Right ventricle myocardium inferior (tissue), 1 donor: ENCODE results near the gene GRAMD1A. TPM values are rescaled to one million over a fixed set of nuclear protein-coding genes. Genes with fewer than 3 reads are reported as not detected.

ENCODE experiments used
- ATAC-seq: fragments of 200-7000 bp; cut with Tn5 transposase; one replicate; pipeline ENCODE4 v1.9.1; 2020; ENCODE audit warnings: mild to moderate bottlenecking, moderate library complexity
- DNase-seq: peaks from one replicate; pipeline ENCODE4 v3.0.0; 2021; ENCODE audit errors: missing footprints
- intact Hi-C: fragments of 100-400 bp; cut with DNase I; formaldehyde crosslinking; loops from one replicate; pipeline ENCODE4 v1.11.0; 2022
- total RNA-seq: library from RNA; stranded (reverse); fragmentation: NEBNext Ultra II Directional; extraction: Animal tissue kit (Norgen Biotek cat#: 25700); gene quantifications from one replicate; pipeline ENCODE4 v1.2.1, GENCODE V29; 2021
- donor health status: DM: no; HTN: yes; CAD: no; lungs with severe emphysema.

Gene GRAMD1A
- total RNA-seq, 1 donor from 2014 or later = 25.8 TPM

DNA sequence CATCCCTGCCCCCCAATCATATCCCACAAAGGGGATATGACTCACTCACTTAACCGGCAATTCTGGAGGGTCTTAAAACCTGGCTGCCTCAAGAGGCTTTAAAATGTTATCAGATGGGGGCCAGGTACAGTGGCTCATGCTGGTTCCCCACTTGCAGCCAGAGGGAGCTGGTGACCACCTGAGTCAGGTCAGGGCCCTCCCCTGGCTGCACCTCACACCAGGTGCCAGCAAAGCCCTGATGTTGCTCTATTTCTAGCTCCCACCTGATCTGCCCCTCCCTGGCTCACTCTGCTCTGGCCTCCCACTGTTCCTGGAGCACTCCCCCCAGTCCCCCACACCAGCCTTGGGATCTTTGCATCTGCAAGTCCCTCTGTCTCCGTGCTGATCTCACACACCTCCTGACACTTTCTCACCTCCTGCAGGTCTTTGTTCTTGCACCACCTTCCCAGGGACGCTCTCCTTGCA, 55.6 kb downstream of the GRAMD1A start:
- intact Hi-C loops = no loop called here
- DNase-seq = no peak
- no peak for ATAC-seq

DNA sequence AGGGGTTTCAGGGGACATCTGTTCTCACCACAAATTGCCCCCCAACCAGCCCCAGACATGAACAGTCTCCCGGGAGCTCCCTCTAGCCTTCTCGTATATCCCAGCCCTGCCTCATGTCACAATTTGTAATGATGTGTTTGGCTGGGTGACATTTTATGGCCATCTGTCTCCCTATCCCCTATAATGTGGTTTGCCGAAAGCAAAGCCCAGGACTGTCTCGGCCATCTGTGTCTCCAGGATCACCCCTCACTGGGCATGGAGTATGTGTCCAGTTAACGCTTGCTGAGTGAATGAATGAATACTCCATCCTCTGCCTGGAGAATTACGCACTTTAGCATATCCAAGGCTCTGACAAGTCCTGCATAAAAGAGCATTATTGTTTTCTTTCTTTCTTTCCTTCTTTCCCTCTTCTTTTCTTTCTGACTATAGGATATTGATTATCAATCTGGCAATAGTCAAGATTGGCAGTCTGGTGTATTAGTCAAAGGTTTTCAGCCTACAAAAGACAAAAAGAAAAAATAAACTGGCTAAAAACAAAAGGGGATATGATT, 56.5 kb downstream of the GRAMD1A start:
- DNase-seq (no peak), ATAC-seq (no peak)
- intact Hi-C loops = no loop called here

DNA sequence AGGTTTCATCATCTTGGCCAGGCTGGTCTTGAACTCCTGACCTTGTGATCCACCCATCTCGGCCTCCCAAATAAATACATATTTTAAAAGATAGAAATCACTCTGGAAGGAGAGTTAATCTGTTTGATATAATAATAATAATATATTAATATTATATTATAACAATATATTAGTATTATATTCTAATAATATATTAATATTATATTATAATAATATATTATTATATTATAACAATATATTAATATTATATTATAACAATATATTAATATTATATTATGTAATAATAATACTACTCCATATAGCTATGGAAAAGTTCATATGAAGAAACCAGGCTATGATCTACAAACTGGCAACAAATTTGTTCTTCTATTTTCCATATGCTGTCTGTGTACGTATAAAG, 58.2 kb downstream of the GRAMD1A start:
- no peak for ATAC-seq
- intact Hi-C loops = no loop called here

DNA sequence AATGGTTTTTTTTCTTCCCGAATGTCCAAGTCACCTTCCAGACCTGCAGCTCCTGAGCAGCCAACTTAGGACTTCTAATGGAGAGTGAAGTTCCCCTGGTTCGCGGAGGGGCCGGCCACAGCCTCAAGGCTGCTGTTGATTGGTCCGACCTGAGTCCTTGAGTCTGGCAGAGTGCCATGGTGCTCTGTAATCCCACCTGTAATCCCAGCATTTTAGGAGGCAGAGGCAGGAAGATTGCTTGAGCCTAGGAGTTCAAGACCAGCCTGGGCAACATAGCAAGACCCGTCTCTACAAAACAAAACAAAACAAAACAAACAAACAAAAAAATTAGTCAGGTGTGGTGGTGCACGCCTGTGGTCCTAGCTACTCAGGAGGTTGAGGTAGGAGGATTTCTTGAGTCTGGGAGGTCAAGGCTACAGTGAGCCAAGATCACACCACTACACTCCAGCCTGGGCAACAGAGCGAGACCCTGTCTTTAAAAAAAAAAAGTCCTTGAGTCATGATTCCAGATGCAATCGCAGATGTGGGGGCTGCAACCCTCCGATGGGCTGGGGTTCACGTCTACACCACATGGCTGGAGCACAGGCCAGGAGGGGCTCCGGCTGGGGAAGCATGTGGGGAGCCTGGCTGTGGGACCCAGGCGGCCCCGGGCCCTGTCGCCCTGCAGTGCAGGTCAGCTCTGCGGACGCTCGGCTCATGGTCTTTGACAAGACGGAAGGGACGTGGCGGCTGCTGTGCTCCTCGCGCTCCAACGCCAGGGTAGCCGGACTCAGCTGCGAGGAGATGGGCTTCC, 59.1 kb downstream of the GRAMD1A start:
- DNase-seq (no peak), ATAC-seq (no peak)
- intact Hi-C loops = no loop called here

More for the DNA sequence above, 58.2 kb downstream of the GRAMD1A start:
- no peak for DNase-seq

DNA sequence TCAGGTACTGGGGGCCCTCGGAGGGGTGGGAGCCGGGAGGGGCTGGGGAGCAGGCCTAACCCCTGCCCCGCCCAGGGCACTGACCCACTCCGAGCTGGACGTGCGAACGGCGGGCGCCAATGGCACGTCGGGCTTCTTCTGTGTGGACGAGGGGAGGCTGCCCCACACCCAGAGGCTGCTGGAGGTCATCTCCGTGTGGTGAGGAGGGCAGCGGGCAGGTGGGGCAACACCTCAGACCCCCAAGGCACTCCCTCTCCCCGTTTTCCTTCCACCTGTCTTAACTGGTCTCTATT, 59.6 kb downstream of the GRAMD1A start:
- no peak for DNase-seq
- ATAC-seq = no peak
- intact Hi-C loops = no loop called here

DNA sequence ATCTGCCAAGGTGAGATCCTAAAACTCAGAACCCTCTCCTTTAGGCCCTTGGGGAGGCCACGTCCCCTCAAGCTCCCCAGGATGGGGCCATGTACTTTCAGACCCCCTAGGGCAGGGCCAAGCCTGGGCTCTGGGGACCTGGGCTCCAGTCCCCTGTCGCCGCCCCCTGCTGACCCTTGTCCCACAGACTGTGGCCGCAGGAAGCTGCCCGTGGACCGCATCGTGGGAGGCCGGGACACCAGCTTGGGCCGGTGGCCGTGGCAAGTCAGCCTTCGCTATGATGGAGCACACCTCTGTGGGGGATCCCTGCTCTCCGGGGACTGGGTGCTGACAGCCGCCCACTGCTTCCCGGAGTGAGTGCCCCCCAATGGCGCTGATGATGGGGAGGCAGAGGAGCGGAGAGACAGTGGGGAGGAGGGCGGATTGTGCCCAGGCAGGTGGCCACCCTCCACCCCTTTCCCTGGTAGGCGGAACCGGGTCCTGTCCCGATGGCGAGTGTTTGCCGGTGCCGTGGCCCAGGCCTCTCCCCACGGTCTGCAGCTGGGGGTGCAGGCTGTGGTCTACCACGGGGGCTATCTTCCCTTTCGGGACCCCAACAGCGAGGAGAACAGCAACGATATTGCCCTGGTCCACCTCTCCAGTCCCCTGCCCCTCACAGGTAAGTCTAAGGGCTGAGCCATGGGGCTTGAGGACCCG, 60.2 kb downstream of the GRAMD1A start:
- no peak for DNase-seq
- no peak for ATAC-seq
- intact Hi-C loops = no loop called here

DNA sequence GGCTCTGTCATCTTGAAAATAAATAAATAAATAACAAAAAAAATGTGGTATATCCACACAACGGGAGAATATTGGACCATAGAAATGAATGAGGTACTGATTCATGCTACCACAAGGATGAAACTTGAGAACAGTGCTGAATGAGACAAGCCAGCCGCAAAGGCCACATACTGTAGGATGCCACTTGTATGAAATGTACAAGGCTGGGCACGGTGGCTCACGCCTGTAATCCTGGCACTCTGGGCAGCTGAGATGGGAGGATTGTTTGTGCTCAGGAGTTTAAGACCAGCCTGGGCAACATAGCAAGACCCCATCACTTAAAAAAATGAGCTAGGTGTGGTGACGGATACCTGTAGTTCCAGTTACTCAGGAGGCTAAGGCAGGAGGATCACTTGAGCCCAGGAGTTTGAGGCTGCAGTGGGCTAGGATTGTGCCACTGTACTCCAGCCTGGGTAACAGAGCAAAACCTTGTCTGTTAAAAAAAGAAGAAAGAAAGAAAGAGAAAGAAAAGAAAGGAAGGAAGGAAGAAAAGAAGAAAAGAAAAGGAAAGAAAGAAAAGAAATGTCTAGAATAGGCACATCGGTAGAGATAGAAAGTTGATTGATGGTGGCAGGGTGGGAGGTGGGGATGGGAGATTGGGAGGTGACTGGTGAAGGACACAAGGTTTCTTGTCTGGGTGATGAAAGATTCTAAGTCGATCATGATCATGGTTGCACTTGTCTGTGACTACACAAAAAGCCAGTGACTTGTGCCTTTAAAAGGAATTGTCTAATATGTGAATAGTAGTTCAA, 61.7 kb downstream of the GRAMD1A start:
- DNase-seq (no peak), ATAC-seq (no peak)
- intact Hi-C loops = no loop called here

DNA sequence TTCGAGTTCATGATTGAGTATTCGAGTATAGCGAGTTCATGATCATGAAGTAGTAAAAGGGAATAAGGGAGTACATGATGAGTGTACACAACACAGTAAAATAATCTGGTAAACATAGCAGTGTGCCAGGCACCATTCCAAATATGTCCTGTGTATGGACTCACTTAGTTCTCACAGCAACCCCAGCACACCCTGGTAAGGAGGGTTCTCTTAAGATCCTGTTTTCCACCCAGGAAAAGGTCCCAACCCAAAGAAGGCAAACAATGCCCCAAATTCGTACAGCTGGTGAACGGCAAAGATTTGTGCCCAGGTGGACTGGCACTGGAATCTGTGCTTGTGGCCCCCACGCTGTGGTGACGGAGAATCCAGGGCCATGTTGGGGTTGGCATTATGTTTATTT, 62.8 kb downstream of the GRAMD1A start:
- intact Hi-C loops = no loop called here

DNA sequence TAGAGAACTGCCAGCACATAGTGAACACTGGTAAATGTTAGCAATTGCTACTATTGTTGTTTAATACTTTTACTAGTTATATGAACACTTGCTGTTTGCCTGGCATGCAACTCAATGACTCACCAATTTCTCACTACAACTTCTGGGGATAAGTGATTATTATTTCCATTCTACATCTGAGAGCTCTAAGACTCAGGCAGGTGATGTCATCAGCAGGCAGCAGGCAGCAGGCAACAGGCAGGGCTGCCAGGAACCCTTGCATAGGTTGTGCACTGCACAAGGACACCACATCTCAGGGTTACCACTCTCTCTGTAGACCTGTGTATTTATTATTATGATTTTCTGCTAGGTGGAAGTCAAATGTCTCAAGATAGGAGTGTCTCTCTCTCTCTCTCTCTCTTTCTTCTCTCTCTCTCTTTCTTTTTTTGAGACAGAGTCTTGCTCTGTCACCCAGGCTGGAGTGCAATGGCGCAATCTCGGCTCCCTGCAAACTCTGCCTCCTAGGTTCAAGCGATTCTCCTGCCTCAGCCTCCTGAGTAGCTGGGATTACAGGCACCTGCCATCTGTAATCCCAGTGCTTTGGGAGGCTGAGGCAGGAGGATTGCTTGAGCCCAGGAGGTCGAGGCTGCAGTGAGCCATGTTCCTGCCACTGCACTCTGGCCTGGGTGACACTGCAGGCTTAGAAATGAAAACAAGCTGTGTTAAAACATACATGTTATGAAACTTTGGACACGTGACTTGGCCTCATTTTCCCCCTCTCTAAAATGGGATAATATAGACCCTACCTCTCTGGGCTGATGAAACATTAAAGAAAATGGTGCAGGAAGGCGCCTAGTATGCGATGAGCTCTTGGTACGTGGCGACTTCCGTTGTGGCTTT, 64.1 kb downstream of the GRAMD1A start:
- intact Hi-C loops = no loop called here
- DNase-seq (no peak), ATAC-seq (no peak)

More for the DNA sequence above, 62.8 kb downstream of the GRAMD1A start:
- ATAC-seq = no peak
- no peak for DNase-seq

DNA sequence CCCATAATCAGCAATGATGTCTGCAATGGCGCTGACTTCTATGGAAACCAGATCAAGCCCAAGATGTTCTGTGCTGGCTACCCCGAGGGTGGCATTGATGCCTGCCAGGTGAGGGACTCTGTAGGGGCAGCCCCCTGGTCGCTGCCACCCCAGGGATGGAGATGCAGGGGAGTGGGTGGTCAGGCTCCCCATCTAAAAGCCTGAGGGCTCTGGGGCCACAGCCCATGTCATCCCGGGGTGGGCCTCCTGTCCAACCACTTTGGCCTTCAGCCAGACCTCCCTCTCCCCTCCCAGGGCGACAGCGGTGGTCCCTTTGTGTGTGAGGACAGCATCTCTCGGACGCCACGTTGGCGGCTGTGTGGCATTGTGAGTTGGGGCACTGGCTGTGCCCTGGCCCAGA, 65.5 kb downstream of the GRAMD1A start:
- ATAC-seq (no peak), DNase-seq (no peak)
- intact Hi-C loops = loop anchor here (5.0 kb wide), 1 partner anchor 202 kb away; the partner anchor contains the start of gene USF2

DNA sequence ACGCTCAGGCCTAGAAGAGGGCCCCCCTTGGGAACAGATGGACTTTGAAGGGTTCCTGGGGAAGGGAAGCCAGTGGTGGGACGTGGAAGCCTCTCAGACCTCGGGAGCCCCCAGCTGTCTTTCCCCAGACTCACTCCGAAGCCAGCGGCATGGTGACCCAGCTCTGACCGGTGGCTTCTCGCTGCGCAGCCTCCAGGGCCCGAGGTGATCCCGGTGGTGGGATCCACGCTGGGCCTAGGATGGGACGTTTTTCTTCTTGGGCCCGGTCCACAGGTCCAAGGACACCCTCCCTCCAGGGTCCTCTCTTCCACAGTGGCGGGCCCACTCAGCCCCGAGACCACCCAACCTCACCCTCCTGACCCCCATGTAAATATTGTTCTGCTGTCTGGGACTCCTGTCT, 66.0 kb downstream of the GRAMD1A start:
- DNase-seq (no peak), ATAC-seq (no peak)
- intact Hi-C loops = loop anchor here (2.0 to 5.0 kb wide), 2 partner anchors 69 to 201 kb away; partner anchors contain the start of genes LGI4 and USF2

DNA sequence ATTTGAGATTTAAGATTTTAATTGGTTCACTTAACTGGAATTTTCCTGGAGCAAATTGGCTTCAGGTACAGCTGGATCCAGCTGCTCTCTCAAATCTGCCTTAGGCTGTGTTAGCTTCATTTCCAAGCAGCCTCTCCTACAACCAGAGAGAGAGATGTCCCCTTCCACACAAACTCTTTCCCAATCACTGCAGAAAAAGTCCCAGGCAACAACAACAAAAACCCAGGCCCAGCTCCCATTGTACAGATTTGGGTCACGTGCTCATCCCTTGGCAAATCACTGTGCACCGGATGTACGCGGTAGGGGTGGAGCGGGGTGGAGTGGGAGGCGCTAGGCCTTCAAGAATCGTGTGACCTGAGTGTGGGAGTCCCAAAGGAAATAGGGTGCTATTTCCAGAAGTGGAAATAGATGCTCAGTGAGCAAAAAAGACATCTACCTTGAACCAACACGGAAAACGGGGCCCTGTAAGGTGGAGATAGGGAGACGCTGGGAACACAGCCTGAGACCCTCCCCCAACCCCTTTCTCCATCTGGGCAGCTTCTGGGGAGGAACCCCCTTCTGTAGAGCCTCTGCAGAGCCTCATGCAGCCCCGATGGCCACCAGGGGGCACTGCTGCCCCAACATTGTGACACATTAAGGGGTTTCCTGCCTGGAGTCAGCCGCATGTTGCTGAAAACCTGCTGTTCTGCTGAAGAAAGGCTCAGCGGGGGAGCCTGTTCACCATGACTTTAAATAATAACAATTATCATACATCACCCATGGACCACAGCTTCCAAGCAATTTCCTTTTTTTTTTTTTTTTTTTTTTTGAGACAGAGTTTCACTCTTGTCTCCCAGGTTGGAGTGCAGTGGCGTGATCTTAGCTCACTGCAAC, 66.8 kb downstream of the GRAMD1A start:
- intact Hi-C loops = loop anchor here (2.0 to 5.0 kb wide), 2 partner anchors 68 to 200 kb away; partner anchors contain the start of genes LGI4 and USF2
- ATAC-seq (peak; percentile 83), DNase-seq (peak; percentile 92)

DNA sequence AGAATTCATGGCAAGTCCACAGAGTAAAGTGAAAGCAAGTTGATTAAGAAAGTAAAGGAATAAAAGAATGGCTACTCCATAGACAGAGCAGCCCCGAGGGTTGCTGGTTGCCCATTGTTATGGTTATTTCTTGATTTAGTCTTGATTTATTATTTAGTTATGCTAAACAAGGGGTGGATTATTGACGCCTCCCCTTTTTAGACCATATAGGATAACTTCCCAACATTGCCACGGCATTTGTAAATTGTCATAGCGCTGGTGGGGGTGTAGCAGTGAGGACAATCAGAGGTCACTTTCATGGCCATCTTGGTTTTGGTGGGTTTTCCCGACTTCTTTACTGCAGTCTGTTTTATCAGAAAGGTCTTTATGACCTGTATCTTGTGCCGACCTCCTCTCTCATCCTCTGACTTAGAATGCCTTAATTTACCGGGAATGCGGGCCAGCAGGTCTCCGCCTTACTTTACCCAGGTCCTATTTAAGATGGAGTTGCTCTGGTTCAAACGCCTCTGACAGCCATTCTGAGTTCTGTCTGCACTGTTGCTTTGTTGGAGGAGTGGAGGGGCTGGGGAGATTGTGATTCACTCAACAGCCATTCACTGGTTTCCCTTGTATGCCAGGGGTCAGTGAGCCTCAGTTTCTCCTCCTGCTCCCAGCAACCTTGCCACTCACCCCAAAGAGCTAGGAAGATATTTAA, 69.0 kb downstream of the GRAMD1A start:
- intact Hi-C loops = loop anchor here (5.0 kb wide), 1 partner anchor 198 kb away; the partner anchor contains the start of gene USF2
- no peak for ATAC-seq

DNA sequence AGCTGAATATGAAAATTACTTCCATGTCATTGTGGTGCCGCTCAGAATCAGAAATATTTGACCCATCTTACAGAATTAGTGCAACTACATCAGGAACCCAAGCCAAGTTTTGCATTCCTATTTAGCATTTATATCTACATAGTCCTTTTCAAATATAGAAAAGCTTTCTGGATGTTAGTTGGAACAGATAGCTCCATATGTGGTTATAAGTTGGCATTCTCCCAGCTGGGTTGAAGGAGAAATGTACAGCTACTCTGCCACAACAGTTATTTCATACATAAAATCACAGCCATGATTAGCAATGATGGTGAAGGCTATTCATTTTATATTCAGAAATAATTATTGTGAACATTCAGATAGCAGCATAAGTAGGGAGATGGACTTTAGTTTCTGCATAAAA, 69.6 kb downstream of the GRAMD1A start:
- DNase-seq = no peak
- intact Hi-C loops = loop anchor here (5.0 kb wide), 1 partner anchor 198 kb away; the partner anchor contains the start of gene USF2
- ATAC-seq = no peak

More for the DNA sequence above, 69.0 kb downstream of the GRAMD1A start:
- no peak for DNase-seq

DNA sequence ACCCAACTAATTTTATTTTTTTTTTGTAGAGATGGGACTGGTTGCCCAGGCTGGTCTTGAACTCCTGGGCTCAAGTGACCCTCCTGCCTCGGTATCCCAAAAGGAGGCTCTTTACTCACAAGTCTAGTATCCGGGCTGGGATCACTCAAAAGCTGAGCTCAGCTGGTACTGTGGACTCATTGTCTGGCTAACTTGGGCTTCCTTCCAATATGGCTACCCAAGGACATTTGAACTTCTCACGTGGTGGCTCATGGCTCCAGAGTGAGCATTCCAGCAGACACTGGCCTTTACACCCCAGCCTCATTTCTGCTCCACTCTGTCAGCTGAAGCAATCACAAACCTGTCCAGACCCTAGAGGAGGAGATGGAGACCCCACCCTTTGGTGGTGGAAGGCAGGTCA, 70.3 kb downstream of the GRAMD1A start:
- intact Hi-C loops = no loop called here
- no peak for DNase-seq
- ATAC-seq = no peak

DNA sequence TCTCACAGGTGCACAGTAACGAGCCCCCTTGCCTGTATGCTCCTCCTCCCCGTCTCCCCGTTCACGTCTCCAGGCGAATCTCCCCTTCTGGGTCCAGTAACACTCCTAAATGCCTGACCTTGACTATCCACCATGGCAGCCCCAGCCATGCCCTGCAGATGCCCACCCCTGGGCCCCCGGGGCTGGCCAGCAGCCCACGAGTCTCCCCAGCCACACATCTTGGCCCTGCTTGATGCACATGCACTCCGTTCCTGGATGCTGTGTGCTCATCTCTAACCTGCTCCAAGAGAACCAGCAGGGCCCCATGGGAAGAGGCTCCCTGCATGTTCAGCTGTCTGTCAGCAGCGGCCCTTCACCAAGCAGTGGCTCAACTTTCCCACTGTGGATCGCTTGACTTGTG, 73.4 kb downstream of the GRAMD1A start:
- DNase-seq = no peak
- ATAC-seq = no peak
- intact Hi-C loops = no loop called here

DNA sequence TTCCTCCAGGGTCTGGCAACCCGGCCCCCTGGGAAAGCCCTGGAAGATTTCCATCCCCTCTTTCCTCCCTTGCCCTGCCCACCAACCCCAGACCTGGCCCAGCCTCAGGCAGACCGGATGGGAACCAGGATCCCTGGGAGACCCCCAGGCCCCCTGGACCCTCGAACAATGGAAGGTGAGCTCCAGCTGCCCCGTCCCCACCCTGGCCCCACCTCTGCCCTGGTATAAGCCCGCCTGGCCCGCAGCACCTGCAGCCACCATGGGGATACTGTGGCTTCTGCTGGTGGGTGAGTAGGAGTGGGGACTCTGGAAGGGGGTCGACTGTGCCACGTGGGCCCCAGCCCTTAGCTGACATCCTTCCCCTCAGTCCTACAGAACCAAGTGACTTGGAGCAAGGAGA, 73.8 kb downstream of the GRAMD1A start:
- no peak for ATAC-seq
- intact Hi-C loops = no loop called here

More for the DNA sequence above, 73.8 kb downstream of the GRAMD1A start:
- no peak for DNase-seq
